Upper lobe of left lung (tissue), 4 donors: ENCODE data around the gene FOXP1.

ENCODE experiments used
- POLR2A ChIP-seq, 4 donors: fragments of 450-650 bp; IDR thresholded peaks; one replicate each; pipeline ENCODE4 v1.5.1; 2016 to 2017; ENCODE audit warnings: antibody characterized with exemption in 4 of 4, mild to moderate bottlenecking in 2 of 4
- POLR2AphosphoS5 ChIP-seq, 2 donors: sonication (generic); formaldehyde crosslinking; IDR thresholded peaks; one replicate each; pipeline ENCODE4 v1.5.1; 2017; ENCODE audit warnings: antibody characterized with exemption in 2 of 2
- TF ChIP-seq, protein P1 (sequence below), 6 experiments: fragments of 450-650 bp in 4 of 6; fragments of 200-600 bp in 2 of 6; sonication (generic) in 2 of 6; IDR thresholded peaks; one replicate each; pipeline ENCODE4 v1.5.1; 2016 to 2019; ENCODE audit warnings: antibody characterized with exemption in 6 of 6

GRCh38 chr3:70992131-70992530 lies 591.4 kb downstream of the FOXP1 start:
- no peak for TF ChIP-seq POLR2A (IDR thresholded peaks at IDR 0.05)
- TF ChIP-seq, protein P1, sequence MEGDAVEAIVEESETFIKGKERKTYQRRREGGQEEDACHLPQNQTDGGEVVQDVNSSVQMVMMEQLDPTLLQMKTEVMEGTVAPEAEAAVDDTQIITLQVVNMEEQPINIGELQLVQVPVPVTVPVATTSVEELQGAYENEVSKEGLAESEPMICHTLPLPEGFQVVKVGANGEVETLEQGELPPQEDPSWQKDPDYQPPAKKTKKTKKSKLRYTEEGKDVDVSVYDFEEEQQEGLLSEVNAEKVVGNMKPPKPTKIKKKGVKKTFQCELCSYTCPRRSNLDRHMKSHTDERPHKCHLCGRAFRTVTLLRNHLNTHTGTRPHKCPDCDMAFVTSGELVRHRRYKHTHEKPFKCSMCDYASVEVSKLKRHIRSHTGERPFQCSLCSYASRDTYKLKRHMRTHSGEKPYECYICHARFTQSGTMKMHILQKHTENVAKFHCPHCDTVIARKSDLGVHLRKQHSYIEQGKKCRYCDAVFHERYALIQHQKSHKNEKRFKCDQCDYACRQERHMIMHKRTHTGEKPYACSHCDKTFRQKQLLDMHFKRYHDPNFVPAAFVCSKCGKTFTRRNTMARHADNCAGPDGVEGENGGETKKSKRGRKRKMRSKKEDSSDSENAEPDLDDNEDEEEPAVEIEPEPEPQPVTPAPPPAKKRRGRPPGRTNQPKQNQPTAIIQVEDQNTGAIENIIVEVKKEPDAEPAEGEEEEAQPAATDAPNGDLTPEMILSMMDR (IDR thresholded peaks at IDR 0.05), result no peak
- TF ChIP-seq POLR2AphosphoS5 (IDR thresholded peaks at IDR 0.05), result no peak
